Mononuclear cell (primary cell): ENCODE measurements around the gene PLEKHA6. TPM values are rescaled to one million over a fixed set of nuclear protein-coding genes. Genes with fewer than 3 reads are reported as not detected.
"Not testable (repeated sequence)": the region's sequence is repeated elsewhere in the genome, so short reads cannot be mapped to it uniquely, and the experiment has no call there.

Experiments used
- H3K27me3 ChIP-seq: 2 replicates; pipeline ENCODE4 v1.6.0; 2011; ENCODE audit warnings: low read length, control low read depth; ENCODE audit not compliant: insufficient read depth
- H3K4me1 ChIP-seq: 2 replicates; pipeline ENCODE4 v1.5.1; 2011; ENCODE audit warnings: mild to moderate bottlenecking, low read length, control low read depth; ENCODE audit not compliant: insufficient read depth
- H3K4me3 ChIP-seq: 2 replicates; pipeline ENCODE4 v1.5.1; 2011; ENCODE audit warnings: mild to moderate bottlenecking, low read length, moderate library complexity
- H3K9me3 ChIP-seq: 2 replicates; pipeline ENCODE4 v1.5.1; 2011; ENCODE audit warnings: low read depth, mild to moderate bottlenecking, control low read depth, low read length
- total RNA-seq: library from RNA; depleted of rRNA; stranded (reverse); fragments of >200 nt; gene quantifications from one replicate; pipeline ENCODE4 v1.2.3, GENCODE V29; 2012

PLEKHA6 gene
- total RNA-seq, 1 donor = under 0.01 TPM

DNA sequence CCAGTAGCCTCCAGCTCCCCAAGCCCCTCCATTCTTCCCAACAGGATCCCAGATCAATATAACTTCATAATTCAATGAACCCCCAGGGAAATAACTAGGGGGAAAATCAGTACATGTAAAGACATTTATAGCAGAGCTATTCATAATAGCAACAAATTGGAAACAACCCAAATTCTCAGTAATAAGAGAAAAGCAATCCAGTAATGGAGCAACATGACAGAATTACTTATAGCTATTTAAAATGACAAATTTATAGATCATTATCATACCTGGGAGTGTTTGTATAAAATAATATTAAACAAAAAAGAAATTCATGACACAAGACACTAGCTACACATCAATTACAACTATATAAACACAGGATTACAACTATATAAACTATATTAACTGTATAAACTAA lies 20.2 kb downstream of the PLEKHA6 start:
- H3K9me3 ChIP-seq = no peaks in the 10 kb centered on the region
- no peaks in the 10 kb centered on the region for H3K27me3 ChIP-seq
- H3K4me3 ChIP-seq = no peak overlapping the region
- no peaks in the 10 kb centered on the region for H3K4me1 ChIP-seq

DNA sequence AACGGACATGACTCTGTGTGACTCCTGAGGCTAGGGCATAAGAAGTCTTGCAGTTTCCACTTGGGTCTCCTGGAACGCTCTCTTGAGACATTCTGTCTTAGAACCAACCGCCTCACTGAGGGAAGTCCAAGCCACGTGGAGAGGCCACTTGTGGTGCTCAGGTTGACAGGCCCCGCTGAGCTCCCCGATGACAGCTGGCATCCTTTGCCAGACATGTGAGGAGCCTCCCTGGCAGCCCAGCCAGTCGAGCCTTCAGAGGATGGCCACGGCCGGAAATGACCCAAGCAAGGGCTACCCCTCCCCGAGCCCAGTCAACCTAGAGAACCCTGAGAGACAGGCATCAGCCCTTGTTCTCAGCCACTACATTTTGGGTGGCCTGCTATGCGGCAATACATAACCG lies 20.7 kb downstream of the PLEKHA6 start:
- H3K4me3 ChIP-seq = no peak overlapping the region
- H3K27me3 ChIP-seq = no peaks in the 10 kb centered on the region
- H3K4me1 ChIP-seq = no peaks in the 10 kb centered on the region
- H3K9me3 ChIP-seq = no peaks in the 10 kb centered on the region

DNA sequence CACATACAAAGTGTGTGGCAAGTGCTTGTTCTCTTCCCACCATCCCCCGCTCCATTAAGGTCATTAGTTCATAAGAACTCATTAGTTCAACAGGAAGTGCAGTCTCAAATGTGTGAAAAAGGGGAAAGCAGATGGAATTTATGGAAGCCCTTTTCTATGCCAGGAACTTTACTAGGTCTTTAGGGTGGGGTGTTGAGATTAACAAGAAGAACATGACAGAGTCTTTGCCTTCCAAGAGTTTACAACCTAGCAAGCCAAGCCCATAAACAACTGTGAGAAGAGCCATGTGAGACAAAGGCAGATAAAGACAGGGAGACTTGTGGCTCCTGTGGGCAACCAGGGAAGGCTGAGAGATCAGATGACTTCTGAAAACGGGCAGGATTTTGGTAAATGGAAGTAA lies 21.4 kb downstream of the PLEKHA6 start:
- Histone ChIP-seq H3K27me3 (no peaks in the 10 kb centered on the region), H3K4me3 (no peak overlapping the region), H3K4me1 (no peaks in the 10 kb centered on the region), H3K9me3 (no peaks in the 10 kb centered on the region)

DNA sequence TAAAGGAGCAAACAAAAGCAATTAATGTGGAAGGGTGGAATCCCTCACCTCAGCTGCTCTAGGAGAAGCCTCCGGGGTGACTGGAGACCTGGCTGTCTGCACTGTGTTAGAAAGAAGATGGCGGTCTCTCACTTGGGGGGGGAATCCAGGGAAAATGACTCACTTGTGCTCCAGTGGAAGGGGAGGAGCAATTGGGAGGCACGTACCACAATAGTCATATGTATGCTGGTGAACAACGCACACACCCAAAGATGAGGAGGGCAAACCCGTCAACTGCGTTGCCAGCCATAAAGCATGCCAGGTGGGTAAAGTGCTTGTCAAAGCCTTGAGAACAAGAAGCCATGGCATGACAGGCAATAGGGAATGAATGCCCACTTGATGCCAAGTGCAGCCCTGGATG lies 22.1 kb downstream of the PLEKHA6 start:
- no peaks in the 10 kb centered on the region for H3K27me3 ChIP-seq
- no peak overlapping the region for H3K4me3 ChIP-seq
- no peaks in the 10 kb centered on the region for H3K9me3 ChIP-seq
- H3K4me1 ChIP-seq = no peaks in the 10 kb centered on the region

DNA sequence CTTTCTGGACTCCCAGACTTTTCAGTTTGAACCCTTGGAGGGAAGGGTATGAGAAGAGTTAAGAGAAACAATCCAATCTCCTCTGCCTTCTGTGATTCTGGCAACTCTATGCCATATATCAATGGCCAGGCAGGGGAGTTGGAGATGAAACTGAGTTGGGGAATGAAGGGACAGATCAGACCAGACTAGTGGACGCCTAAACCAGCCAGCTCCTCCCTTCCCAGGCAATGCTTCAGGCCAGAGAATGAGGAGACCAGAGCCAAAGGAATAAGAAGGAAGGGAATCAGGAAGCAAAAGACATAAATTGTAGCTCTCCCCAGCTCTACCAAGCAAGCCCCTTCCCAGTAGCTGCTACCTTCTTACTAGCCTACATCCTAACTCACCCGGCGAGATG lies 22.7 kb downstream of the PLEKHA6 start:
- no peak overlapping the region for H3K4me3 ChIP-seq
- no peaks in the 10 kb centered on the region for H3K4me1 ChIP-seq
- H3K9me3 ChIP-seq = no peaks in the 10 kb centered on the region
- H3K27me3 ChIP-seq = no peaks in the 10 kb centered on the region

DNA sequence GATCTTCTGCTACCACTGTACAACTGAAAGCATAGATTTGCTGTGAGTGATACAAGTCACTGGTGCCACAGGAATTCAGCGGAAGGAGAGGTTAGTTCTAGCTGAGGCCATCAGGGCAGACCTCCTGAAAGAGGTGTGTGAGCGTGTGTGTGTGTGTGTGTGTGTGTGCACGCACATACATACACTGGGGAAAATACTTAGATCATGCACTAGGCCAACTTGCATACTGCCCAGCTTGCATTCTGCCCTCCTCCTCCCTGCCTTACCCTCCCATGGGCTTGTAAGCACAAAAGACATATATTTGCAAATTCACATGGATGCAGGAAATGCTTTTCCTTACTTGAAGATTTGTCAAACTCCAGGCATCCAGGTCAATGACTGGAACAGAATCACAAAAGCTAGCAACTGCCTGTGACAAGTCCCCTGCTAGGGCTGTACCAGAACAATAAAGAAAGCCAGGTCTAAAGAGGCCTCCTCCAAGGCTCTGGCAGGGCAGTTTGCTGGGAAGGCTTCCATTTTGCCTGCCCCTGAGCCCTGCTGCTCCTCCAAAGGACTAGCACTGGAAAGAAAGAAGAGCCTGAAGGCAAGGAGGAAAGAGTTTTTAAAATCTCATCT lies 23.2 kb downstream of the PLEKHA6 start:
- Histone ChIP-seq H3K27me3 (no peaks in the 10 kb centered on the region), H3K4me3 (no peak overlapping the region), H3K9me3 (no peaks in the 10 kb centered on the region), H3K4me1 (no peaks in the 10 kb centered on the region)

DNA sequence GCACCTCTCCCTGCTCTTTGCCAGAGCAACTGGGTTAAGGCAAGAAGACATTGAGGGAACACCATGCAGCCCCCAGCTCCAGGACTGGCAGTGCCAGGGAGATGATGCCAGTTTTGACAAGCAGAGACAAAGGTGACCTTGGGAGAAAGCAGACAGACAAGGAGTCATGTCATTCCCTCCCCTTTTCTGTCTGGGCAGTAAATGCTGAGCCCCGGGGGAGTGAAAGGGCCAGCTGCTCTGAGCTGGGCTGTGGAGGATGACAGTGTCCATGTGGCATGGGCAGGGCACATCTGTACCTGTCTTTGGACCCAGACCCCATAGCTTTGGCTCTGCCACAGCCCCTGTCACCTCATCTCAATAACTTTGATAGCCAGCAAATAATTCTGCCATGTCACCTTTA lies 24.2 kb downstream of the PLEKHA6 start:
- H3K27me3 ChIP-seq = no peaks in the 10 kb centered on the region
- no peaks in the 10 kb centered on the region for H3K4me1 ChIP-seq
- H3K4me3 ChIP-seq = no peak overlapping the region
- H3K9me3 ChIP-seq = no peaks in the 10 kb centered on the region

DNA sequence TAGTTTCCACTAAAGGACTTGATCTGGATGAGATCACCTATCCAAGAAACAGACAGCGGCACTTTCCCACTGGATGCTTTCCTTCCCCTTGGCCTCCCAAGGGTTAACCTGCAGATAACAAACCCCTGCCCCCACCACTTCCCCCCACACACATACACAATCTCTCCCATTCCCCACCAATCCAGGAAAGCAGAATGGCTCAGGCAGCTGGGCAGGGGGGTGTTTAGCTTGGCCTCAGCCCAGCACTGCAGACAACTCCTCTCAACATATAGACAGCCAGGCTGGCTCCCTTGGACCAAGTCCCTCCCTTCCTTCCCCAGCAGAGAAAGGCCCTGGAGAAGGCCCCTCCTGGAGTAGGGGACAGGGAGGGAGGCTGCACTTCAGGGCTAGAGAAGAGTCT lies 24.6 kb downstream of the PLEKHA6 start:
- Histone ChIP-seq H3K27me3 (no peaks in the 10 kb centered on the region), H3K4me3 (no peak overlapping the region), H3K4me1 (no peaks in the 10 kb centered on the region), H3K9me3 (no peaks in the 10 kb centered on the region)

DNA sequence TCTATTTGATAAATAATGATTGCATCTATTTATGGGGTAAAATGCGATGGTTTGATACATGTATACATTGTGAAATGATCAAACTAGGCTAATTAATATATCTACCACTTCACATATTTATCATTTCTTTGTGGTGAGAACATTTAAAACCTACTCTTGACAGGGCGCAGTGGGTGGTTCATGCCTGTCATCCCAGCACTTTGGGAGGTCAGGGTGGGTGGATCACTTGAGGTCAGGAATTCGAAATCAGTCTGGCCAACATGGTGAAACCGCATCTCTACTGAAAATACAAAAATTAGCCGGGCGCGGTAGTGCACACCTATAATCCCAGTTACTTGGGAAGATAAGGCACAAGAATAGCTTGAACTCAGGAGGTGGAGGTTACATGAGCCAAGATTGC lies 25.3 kb downstream of the PLEKHA6 start:
- H3K4me1 ChIP-seq = no peaks in the 10 kb centered on the region
- H3K27me3 ChIP-seq = no peaks in the 10 kb centered on the region
- H3K4me3 ChIP-seq = no peak overlapping the region
- H3K9me3 ChIP-seq = no peaks in the 10 kb centered on the region

DNA sequence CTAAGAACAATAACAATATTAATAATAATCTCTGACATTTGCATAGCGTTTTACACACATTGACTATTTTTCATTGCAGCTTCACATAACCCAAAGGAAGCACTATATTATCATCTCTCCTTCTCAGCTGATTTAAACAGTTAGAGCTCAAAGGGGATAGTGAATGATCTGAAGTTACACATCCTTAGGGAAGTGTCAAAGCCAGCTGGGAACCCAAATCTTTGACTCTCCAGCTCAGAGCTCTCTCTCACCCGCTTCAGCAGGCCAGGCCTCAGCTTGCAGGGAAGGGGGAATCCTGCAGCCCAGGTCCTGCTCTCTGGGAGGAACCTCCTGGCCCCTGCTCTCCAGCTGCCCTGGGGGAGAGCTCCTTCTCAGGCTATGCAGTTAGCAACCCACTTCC lies 26.3 kb downstream of the PLEKHA6 start:
- Histone ChIP-seq H3K9me3 (no peaks in the 10 kb centered on the region), H3K4me1 (no peaks in the 10 kb centered on the region), H3K4me3 (no peak overlapping the region), H3K27me3 (no peaks in the 10 kb centered on the region)

DNA sequence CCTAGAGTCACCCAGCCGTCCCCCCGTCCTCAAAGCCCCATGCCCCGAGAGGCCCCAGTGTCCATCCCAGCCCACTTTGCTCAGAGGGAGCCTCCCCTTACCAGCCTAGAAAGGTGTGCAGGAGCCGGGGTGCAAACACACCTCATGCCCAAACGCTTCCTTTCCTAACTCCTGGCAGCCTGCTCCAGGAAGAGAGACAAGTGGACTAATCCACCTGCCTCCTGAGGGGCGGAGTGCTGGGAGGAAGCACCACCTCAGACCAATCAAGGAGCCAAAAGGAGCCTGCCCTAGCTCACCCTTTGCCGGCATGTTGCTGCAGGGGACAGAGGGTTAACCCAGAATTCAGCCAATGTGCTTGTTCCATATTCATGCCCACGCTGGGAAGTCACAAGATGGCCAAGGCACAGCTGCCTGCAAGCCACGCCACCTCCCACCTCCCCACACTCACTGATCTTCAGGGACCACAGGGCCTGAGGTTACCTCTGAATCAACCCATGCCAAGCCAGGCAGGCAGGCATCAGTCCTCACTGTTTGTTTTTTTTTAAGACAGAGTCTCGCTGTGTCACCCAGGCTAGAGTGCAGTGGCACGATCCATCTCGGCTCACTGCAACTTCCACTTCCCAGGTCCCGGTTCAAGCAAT lies 27.8 kb downstream of the PLEKHA6 start:
- H3K9me3 ChIP-seq = no peaks in the 10 kb centered on the region
- no peaks in the 10 kb centered on the region for H3K4me1 ChIP-seq
- no peaks in the 10 kb centered on the region for H3K27me3 ChIP-seq

DNA sequence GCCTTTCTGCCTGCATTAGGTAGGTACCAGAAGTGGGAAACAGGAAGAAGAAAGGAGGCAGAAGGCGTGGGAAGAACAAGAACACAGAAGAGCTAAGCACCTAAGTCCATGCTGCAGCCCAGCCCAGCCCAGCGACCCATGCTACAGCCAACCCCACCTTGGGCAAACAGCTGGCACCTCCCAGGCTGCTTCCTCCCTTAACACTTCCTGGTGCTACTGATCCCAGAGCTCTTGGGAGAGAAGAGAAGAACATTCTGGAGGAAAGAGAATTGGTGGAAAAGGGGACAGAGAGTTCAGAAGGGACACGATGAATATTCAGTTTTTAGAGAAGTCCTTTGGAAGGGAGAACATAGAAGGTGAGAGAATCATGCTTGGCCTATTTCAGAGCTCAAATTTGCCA lies 28.5 kb downstream of the PLEKHA6 start:
- Histone ChIP-seq H3K4me3 (no peak overlapping the region), H3K4me1 (no peaks in the 10 kb centered on the region), H3K9me3 (no peaks in the 10 kb centered on the region), H3K27me3 (no peaks in the 10 kb centered on the region)

More for the DNA sequence above, 27.8 kb downstream of the PLEKHA6 start:
- no peak overlapping the region for H3K4me3 ChIP-seq

DNA sequence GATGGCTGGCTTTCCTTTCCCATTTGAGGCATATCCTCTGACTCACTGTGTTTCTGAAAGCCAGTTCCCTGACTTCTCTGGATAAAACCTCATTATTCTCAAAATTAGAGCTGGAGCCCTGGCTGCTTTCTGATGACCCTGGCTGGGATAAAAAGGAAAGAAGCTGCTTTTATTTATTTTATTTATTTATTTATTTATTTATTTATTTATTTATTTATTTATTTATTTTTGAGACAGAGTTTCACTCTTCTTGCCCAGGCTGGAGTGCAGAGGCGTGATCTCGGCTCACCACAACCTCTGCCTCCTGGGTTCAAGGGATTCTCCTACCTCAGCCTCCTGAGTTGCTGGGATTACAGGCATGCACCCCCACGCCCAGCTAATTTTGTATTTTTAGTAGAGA lies 31.9 kb downstream of the PLEKHA6 start:
- H3K9me3 ChIP-seq, H3K4me1 ChIP-seq, H3K4me3 ChIP-seq, H3K27me3 ChIP-seq: not testable (repeated sequence)

DNA sequence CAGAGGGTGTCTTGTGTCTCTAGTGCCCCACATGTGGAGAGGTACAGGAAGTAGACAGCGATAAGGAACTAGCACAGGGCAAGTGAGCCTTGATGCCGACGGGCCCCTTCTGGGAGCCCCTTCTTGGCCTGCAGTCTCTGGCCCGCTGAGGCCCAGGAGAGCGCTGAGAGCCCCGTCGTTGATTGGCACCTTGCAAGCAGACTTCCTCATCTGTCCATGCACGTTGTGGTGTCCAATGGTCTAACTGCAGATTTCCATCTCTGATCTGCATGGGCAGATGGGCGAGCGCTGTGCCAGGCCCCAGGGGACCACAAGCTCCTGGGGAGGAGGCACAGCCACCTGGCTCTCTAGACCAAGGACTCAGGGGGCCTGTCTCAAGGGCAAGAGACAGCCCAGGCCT lies 32.4 kb downstream of the PLEKHA6 start:
- Histone ChIP-seq H3K9me3 (no peaks in the 10 kb centered on the region), H3K27me3 (no peaks in the 10 kb centered on the region), H3K4me3 (no peak overlapping the region), H3K4me1 (no peaks in the 10 kb centered on the region)

DNA sequence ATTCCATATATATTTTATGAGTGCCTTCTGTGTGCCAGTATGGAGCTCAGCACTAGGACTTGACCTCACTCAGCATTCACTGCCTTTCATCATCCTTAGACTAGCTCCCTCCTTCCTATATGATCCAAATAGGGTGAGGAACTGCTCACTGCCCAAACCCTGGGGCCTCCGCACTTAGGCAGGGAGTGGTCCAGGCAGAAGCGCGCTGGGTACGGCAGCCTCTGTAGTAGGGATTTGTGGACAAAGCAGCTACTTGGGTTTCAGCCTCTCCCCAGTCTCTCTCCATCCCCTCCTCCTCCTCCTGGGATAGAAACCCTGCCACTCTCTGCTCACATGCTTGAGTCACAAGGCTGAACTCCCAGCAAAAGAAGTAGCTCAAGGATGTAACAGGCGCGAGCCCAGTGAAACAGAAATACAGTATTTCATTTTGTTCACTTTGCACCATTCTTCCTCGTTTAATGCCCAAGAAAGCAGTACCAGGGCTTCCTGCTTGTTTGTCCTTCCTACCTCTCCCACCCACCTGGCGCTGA lies 32.9 kb downstream of the PLEKHA6 start:
- Histone ChIP-seq H3K9me3 (no peaks in the 10 kb centered on the region), H3K4me1 (no peaks in the 10 kb centered on the region), H3K4me3 (no peak overlapping the region), H3K27me3 (no peaks in the 10 kb centered on the region)

DNA sequence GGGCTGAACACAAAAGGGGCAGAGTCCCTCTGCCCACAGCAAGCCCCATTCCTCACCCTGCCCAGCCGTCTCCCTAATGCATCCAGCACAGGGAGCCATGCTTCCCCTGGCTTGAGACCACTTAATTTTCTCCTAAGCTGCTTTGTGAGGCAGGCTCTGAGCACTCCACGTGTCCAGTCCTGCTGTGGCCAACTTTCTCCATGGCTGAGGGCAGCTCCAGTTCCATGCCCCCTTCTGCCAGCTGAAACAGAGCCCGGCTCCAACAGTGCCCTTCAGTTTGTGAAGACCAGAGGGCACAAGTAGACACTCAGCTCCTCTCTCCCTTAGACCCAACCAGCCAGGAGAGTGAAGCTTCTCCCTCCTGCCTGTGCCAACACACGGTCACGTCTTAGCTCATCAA lies 33.8 kb downstream of the PLEKHA6 start:
- H3K4me1 ChIP-seq = no peaks in the 10 kb centered on the region

More for the DNA sequence above, 33.8 kb downstream of the PLEKHA6 start:
- H3K27me3 ChIP-seq = no peaks in the 10 kb centered on the region
- H3K4me3 ChIP-seq = no peak overlapping the region
- no peaks in the 10 kb centered on the region for H3K9me3 ChIP-seq
